HG02970 (cell line): ENCODE data around the gene VDAC2.
"Not testable (repeated sequence)": the region's sequence is repeated elsewhere in the genome, so short reads cannot be mapped to it uniquely, and the experiment has no call there.

Experiments
- ATAC-seq: cut with Tn5 transposase; IDR thresholded peaks from one replicate; pipeline ENCODE4 v1.9.1; 2021; ENCODE audit warnings: mild to moderate bottlenecking, moderate library complexity, moderate number of reproducible peaks; ENCODE audit not compliant: unreplicated experiment, low FRiP score

VDAC2 gene, protein sequence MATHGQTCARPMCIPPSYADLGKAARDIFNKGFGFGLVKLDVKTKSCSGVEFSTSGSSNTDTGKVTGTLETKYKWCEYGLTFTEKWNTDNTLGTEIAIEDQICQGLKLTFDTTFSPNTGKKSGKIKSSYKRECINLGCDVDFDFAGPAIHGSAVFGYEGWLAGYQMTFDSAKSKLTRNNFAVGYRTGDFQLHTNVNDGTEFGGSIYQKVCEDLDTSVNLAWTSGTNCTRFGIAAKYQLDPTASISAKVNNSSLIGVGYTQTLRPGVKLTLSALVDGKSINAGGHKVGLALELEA

DNA sequence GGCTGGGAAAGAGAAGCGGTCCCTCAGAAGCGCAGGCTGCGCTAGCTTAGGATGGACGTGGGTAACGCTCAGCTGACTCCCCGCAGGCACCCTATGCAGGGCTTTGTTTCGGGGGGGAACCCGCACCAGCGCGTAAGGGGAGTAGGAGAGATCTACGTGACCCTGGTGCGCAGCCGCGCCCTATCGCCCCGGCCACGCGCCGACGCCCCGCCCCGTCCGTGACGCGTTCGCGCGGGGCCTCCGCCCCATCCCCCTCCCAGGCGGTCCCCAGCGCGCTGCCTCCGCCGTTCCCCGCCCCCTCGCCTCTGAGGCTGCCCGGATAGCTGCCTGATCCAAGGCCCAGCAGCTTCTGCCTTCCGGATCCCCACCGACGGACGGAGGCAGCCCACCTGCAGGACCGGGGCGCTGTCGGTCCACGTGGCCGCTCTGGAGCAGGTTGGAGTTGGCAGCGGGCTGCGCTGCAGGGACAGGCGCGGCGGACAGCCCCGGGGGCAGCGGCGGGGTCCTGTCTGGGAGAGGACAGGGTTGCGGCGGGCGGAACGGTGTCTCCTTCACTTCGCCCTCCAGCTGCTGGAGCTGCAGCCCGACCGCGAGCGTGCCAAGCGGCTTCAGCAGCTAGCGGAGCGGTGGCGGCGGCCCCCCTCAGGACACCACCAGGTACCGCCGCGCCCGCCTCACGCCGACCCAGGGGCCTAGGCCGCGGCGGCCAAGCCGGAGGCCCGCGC, at the start of gene VDAC2:
VDAC2 (plus strand) TSS at position 515 of the 725 bp plus-strand sequence. CDS start 363 bp downstream, outside the sequence.
- peak; percentile 79 for ATAC-seq

DNA sequence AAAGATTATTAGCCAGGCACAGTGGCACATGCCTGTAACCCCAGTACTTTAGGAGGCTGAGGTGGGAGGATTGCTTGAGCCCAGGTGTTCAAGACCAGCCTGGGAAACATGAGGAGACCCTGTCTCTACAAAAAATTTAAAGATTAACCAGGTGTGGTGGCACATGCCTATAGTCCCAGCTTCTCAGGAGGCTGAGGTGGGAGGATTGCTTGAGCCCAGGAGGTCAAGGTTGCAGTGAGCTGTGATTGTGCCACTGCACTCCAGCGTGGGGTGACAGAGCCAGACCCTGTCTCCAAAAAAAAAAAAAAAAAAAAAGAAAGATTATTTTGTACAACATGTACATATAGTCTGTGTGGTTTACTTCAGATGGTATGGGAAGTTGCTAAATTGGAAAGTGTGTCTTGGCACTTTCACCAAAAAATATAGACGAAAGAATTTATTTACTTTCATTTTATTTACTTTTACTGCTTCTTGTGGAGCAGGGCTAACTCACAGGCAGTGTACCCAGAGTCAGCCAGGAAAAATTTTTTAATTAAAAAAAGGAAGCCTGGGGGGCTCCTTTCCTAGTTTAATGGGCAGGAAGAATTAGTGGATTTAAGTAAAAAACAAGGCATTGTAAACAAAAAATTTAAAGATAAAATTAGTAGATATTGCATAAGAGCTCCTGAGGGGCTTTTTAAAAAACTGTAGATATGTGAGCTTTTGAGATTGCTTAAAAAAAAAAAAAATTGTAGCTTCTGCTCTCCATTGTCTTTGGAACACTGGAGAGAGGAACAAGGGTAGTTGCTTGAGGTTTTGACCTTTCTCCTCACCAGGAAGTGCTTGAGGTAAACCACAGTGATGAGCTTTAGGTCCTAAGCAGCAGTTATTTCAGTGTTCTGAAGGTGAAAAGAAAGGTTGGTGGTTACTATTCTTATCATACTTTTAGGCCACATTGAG, 44.6 kb upstream of the VDAC2 start:
- ATAC-seq: no peak

DNA sequence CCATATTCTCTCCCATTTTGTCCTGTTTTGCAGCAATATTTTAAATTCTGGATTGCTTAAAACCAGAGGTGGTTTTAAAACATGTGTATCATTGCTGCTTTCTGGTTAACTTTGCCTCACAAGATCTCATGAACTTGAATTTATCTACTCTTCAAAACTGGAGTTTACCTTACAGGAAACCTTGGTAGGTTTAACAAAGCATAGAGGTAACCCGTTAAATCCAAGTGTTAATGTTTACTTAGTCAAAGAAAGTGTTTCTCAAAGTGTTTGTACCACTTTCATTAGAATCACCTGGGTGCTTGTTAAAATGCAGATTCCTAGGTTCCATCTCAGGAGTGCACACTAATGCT, 44.0 kb upstream of the VDAC2 start:
- no peak for ATAC-seq

DNA sequence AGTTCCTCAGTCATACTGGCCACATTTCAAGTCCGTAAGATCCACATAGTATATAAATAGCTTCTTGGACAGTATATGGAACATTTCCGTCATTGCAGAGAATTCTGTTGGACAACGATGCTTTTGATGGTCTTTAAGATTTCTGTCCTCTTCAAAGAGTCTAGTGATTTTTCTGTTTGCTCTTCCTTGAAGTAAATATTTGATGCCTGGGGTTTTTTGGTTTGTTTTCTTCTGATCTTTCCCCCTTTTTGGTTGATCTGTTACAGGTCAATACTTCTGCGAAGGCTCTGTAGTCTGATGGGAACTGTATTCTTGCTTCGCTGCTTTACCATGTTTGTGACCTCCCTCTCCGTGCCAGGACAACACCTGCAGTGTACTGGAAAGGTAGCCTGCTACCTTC, 42.3 kb upstream of the VDAC2 start:
- no peak for ATAC-seq

DNA sequence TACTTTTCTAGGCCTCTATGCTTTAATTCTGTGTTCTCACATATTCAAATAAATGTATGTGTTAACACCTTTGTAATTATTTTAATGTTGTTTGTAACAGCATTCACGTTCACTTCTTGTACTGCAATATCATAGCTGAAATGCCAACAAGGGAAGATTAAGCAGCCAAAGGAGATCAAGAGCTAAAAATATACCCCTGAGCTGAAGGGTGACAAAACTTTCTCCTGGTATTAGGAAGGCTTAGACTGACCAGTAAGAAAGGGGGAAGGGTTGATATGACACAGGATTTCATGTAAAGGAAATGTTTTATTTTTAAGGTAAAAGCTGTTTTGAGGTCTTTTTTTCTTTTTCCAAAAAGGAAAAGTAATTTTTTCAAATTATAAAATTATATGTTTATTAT, 40.4 kb upstream of the VDAC2 start:
- ATAC-seq: no peak

DNA sequence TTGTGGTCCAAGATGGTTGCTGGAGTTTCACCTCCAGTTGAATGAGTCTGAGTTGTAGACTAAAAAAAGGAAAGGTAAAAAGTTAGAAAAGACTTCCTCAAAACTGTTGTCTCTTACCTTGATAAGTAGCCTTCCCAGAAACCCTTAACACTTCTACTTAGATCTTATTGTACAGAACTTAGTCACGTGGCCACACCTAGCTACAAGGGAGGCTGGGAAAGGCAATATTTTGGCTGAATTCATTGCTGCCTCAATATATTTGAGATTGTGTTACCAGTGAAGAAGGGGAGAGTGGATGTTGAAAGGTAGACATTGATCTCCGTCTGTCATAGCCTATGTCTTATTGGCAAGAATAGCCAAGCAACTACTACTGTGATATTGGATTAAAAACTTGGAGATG, 35.5 kb upstream of the VDAC2 start:
- ATAC-seq: no peak

DNA sequence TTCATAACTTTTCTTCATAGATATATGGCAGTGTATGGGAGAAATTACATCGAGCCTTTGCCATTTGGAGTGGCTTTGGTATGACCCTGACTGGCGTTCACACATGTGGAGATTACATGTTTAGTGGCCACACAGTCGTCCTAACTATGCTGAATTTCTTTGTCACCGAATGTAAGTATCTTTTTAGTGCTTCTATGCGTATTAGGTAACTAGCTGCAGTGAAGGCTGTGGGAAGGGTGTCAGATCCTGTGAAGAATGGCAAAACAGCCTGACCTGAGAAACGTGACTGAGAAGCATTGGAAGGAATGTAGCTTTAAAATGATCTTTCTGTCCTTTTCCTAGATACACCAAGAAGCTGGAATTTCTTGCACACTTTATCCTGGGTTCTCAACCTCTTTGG, 34.5 kb upstream of the VDAC2 start:
- ATAC-seq: no peak

DNA sequence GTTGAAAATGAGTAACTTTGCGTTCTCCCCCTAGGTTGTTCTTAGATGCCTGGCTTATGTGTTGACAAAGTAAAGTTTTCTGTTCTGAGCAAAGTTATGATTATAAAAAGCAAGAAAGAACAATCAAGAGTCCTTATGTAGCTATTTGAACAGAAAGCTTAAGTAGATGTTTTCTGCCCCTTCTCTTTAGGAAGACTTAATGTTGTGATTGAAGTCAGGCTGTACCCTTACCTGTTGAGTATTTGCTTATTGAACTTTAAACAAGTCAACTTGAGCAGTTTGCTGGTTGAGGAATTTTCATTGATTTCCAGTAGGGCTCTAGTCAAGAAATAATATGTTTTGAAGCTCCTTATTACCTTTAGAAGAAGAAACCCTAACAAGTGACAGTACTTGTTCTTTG, 33.9 kb upstream of the VDAC2 start:
- no peak for ATAC-seq

DNA sequence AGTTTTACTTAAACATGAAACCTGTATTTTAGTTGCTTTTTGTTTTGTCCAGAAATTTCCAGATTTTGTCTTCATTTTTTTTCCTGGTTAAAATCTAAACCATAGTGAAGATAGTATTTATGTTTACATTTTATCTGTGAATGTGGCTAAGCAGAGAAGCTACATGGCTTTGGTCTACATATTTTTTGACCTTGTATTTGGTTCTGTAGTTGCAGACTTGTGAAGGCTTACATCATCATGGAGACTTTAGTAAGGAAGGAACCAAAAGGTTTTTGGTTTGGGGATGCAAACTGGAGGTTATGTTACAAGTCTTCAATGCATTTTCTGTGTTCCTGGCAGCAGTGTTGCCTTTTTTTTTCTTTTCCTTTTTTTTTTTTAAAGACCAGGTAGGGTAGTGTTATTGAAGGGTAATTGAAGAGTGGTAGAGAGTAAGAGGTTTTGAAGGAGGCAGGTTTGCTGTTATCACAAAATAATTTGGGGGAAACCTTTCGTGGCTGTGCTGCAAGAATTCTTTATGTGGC, 30.9 kb upstream of the VDAC2 start:
- no peak for ATAC-seq

DNA sequence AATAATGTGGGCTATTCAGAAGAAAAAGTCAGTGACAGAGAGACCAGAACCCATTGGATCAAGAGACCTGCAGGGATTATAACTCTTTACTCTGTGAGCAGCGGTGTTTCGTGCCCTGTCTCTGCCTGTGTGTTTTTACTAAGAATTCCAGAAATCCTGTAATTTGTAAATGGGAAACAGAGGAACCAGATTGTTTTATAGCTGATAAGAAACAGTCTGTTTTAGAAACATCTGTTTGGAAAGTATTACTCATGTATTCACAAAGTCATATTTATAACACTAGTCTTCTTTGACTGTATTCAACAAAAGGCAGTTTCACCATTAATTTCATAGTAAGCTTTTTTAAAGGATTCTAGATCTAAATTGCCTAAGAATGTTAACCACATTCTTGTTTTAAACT, 30.0 kb upstream of the VDAC2 start:
- ATAC-seq: no peak

DNA sequence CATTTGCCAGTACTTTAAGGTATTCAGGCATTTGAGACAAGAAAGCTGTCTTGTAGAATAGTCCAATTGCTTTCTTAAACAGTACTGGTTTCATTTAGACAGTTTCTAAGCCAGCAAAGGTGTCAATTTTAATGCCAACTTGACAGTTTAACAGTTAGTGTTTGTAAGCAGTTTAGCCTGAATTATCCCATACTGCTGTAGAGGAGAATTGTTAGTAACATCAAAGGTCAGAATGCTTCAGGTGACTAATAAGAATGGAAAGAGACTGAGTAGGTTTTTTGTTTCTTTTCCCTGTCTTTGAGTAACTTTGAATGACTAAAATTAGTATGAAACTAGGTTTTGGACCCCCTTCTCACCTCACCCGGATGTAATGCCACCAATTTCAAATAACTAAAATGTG, 29.5 kb upstream of the VDAC2 start:
- ATAC-seq: no peak

DNA sequence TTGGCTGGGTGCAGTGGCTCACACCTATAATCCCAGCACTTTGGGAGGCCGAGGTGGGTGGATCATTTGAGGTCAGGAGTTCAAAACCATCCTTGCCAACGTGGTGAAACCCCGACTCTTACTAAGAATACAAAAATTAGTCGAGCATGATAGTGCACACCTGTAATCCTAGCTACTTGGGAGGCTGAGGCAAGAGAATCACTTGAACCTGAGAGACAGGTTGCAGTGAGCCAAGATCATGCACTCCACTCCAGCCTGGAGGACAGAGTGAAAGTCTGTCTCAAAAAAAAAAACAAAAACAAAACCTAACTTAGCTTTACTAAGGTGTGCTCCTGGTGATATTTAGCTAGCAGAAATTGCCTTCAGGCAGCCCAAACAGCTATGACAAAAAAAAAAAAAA, 24.3 kb upstream of the VDAC2 start:
- ATAC-seq: no peak

DNA sequence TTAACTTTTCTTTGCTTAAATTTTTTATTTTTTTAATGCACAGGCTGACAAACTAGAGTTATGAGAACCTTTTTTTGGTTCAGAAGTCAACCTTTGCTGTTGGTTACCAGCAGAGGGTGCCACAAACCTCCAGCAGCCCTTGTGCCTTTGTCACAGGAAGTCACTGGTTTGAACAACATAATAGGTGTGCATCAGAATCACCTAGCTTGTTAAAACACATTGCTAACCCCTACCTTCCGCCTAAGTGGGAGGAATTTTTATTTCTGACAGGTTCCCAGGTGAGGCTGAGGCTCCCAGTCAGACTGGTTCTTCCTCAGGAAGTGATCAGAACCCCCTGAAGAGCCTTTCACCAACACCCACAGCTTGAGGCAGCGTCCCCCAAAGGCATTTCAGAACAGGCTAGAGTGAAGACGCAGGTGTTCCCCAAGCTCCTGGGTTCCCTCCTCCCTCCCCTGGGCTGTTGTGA, 22.6 kb upstream of the VDAC2 start:
- no peak for ATAC-seq

DNA sequence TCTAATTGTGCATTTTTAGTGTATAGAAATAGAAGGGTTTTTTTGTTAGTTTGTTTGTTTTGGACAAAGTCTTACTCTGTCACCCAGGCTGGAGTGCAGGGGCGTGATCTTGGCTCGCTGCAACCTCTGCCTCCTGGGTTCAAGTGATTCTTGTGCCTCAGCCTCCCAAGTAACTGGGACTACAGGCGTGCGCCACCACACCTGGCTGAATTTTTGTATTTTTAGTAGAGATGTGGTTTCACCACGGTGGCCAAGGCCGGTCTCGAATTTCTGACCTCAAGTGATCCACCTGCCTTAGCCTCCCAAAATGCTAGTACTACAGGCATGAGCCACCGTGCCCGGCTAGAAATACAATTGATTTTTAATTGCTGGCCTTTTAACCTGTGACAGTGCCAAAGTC, 22.1 kb upstream of the VDAC2 start:
- ATAC-seq: not testable (repeated sequence)

DNA sequence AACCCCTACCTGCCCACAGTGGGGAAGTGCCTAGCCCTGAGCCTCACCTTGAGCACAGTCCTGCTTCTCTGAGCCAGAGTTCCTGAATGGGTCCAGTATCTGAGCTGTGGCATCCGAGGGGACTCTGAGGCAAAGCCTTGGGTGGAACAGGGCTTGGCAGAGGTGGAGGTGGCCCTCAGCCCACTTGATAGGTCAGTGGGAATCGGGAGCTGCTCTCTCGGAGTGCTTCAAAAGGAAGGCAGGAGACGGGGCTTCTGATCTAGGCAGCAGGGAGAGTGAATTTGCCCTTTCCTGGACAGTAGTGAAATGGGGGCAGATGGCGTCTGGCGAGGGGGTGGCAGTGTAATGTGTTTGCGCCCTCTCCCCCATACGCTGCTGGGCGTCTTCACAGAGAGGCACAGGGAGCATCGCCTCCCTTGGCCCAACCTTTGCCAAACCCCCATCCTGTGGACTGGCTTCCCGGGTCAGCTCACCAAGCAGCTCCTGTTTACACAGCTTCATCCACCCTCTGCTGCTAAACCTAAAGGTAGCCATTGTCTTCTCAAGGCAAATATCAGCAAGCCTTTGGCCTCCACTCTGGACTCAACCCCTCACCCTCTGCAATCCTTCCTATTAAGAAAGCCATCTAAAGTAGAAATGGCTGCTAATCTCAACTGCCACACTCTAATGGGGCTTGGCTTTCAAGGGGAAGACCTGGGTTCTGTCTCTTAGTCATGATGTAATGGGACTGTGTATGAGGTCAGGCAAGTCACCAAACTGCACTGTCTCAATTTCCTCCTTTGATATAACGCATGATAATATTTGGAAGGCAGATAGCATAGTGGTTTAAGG, 21.1 kb upstream of the VDAC2 start:
- ATAC-seq: no peak

DNA sequence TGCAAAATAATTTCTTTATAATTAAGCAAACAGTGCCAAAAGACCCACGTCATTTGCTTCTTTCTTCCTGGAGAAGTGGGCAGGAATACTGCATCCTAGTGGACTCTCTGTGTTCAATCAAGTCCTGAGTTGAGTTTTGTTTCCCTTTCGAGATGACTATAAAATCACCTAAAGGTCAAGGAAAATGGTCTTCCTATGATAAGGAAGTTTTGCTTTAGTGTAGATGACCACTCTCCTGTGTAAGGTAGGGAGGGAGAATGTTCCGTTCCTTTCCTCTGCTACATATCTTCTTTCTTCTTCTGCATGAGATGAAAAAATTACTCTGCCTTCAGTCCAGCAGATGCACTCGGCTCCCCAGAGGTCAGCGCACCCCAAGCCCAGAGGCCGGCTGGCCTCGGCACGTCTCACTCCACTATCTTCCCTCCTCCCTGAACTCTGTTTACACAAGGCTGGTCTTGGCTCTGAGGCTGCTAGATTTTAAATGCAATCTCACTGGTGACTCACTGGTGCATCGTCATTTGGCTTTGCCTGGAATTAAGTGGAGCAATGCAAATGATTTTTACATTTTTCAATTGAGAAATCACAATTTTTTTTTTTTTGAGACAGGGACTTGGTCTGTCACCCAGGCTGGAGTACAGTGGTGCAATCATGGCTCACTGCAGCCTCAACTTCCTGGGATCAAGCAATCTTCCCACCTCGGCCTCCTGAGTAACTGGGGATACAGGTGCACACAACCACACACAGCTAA, 18.6 kb upstream of the VDAC2 start:
- no peak for ATAC-seq

DNA sequence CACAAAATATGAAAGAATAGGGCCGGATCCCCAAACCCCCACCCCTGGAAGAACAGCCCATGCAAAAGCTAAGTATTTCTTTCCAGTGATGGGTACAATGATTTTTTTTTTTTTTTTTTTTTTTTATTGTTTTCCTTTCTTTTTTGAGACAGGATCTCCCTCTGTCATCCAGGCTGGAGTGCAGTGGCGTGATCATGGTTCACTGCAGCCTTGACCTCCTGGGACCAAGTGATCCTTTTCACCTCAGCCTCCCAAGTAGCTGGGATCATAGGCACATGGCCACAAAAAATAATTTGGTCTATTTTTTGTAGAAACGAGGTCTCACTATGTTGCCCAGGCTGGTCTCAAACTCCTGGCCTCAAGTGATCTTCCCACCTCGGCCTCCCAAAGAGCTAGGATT, 16.0 kb upstream of the VDAC2 start:
- not testable (repeated sequence) for ATAC-seq

DNA sequence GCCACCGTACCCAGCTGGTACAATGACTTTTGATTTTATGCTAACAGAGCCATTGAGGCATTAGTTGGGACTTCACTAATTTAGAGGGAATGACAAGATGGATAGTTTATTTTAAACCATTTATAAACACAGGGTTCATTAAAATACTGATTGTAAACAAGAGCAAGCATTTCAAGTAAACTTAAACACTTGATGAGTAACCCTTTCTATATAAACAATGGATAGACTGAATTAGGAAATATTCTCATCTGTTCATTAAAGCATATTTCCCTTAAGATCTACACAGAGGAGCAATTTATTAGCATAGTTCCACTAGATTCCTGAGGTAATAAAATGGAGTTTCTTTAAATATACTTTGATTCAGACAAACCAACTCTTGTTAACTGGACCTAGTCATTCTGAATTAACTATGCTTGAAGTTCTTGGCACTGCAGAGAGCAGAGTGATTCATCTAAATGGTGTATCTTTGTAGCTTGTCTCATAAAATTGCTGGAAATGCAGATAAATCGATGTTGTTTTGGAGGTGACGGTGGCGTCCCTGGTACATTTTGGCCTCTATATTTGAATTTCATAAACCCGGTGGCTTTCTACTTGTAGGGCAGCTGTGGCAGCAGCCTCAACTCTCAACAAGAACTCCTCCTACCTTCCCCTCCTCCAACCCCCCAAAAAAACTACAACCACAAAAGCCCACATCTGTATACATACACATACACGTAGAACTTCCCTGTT, 15.4 kb upstream of the VDAC2 start:
- no peak for ATAC-seq

DNA sequence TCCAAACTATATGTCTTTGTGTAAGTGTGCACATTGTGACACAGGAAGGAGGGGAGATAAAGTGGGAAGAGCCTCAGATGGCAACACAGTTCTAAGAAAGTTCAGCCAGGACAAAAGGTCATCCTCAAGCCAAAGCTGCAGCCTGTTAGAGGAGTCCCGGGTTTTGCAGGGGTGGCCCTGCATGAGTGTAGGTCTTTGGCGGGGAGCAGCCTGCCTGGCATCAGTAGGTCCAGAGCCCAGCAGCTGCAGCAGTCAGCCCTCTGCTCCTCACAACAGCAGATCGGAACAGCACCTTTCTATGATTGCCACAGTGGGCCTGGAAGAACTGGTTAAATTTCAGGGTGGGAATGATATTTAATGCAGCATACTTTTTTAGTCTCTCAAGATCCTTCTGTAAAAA, 13.5 kb upstream of the VDAC2 start:
- no peak for ATAC-seq
